CD4-positive, alpha-beta T cell (primary cell): ENCODE results near the gene BCORL1. TPM values are rescaled to one million over a fixed set of nuclear protein-coding genes. Genes with fewer than 3 reads are reported as not detected.

Experiments used
- ATAC-seq: fragments of 200-7000 bp; cut with Tn5 transposase; one replicate; pipeline ENCODE4 v1.10.0; 2022; ENCODE audit warnings: mild to moderate bottlenecking; ENCODE audit not compliant: poor library complexity
- CTCF ChIA-PET: fragments of 350-600 bp; sonication (Branson Sonifier 250); formaldehyde crosslinking; loops from one replicate; lab custom pipeline; 2021; ENCODE audit warnings: antibody characterized with exemption, inconsistent platforms; lab: Charles Lee
- POLR2A ChIA-PET: fragments of 350-600 bp; sonication (Branson Sonifier 250); formaldehyde crosslinking; loops from one replicate; lab custom pipeline; 2021; ENCODE audit warnings: antibody characterized with exemption, inconsistent platforms; lab: Charles Lee
- DNase-seq, 14 experiments: peaks; one replicate each; pipeline ENCODE4 v3.0.0-alpha.2; 2013 to 2020; ENCODE audit warnings: mixed read lengths in 2 of 14
- H3K27ac ChIP-seq, 2 donors: one replicate each; pipeline versions ENCODE4 v1.5.1 to v1.7.0; 2013; ENCODE audit warnings: low read length in 2 of 2, low read depth in 1 of 2, mild to moderate bottlenecking in 1 of 2
- H3K27me3 ChIP-seq, 2 experiments: 1 replicate in 1 of 2; 2 replicates in 1 of 2; pipeline versions ENCODE4 v1.6.1 to v1.7.0; 2013; ENCODE audit warnings: low read length in 2 of 2, control low read depth in 1 of 2, mild to moderate bottlenecking in 1 of 2, moderate library complexity in 1 of 2; ENCODE audit not compliant: insufficient read depth in 2 of 2, control insufficient read depth in 1 of 2
- H3K36me3 ChIP-seq: one replicate; pipeline ENCODE4 v1.6.1; 2013; ENCODE audit warnings: low read length, control low read depth; ENCODE audit not compliant: insufficient read depth
- H3K4me1 ChIP-seq: one replicate; pipeline ENCODE4 v1.6.1; 2013; ENCODE audit warnings: low read length, control low read depth; ENCODE audit not compliant: insufficient read depth
- H3K4me3 ChIP-seq: one replicate; pipeline ENCODE4 v1.5.1; 2013; ENCODE audit warnings: mild to moderate bottlenecking, low read length, moderate library complexity
- H3K9me3 ChIP-seq, 2 experiments: 1 replicate in 1 of 2; 2 replicates in 1 of 2; pipeline versions ENCODE4 v1.6.1 to v1.7.0; 2013; ENCODE audit warnings: low read length in 2 of 2, mild to moderate bottlenecking in 2 of 2, control low read depth in 1 of 2, moderate library complexity in 1 of 2; ENCODE audit not compliant: control insufficient read depth in 1 of 2, insufficient read depth in 1 of 2
- H3K27ac Mint-ChIP-seq: one replicate; pipeline ENCODE4 v1.8.0; 2020; ENCODE audit warnings: mixed read lengths
- H3K27me3 Mint-ChIP-seq: one replicate; pipeline ENCODE4 v1.8.0; 2021; ENCODE audit warnings: mixed read lengths
- H3K36me3 Mint-ChIP-seq: one replicate; pipeline ENCODE4 v1.8.0; 2021; ENCODE audit warnings: low read depth, mixed read lengths
- H3K4me1 Mint-ChIP-seq: one replicate; pipeline ENCODE4 v1.8.0; 2021; ENCODE audit warnings: low read depth, mixed read lengths
- H3K4me3 Mint-ChIP-seq: one replicate; pipeline ENCODE4 v1.8.0; 2020; ENCODE audit warnings: mild to moderate bottlenecking, mixed read lengths
- H3K9me3 Mint-ChIP-seq: one replicate; pipeline ENCODE4 v1.8.0; 2020; ENCODE audit warnings: mixed read lengths
- CTCF ChIP-seq: fragments of 200-600 bp; IDR thresholded peaks from one replicate; pipeline ENCODE4 v1.8.0; 2022; ENCODE audit warnings: antibody characterized with exemption, mild to moderate bottlenecking
- intact Hi-C, 2 experiments: fragments of 100-400 bp; cut with DNase I in 1 of 2; cut with micrococcal nuclease in 1 of 2; formaldehyde crosslinking; loops; one replicate each; pipeline versions ENCODE4 v1.15.1 to v1.9.0; 2023 to 2025; cut with DNase I, micrococcal nuclease
- total RNA-seq, 174 experiments: library from RNA in 2 of 174; stranded (reverse) in 2 of 174; gene quantifications; one replicate each; pipeline ENCODE4 v1.2.3 and lab custom pipeline; 2021 to 2026

The BCORL1 gene
- total RNA-seq, 2 experiments from 2014 or later, result 3.4 to 3.5 TPM

GRCh38 chrX:130048686-130049222 is 66.3 kb downstream of the BCORL1 start:
- no peak for TF ChIP-seq CTCF
- H3K36me3 Mint-ChIP-seq, result peaks cover 50% of the 10 kb centered on the region
- no peaks in the 10 kb centered on the region for H3K4me1 Mint-ChIP-seq
- H3K4me3 ChIP-seq, result no peak overlapping the region
- H3K27me3 Mint-ChIP-seq, result no peaks in the 10 kb centered on the region
- H3K36me3 ChIP-seq, result peaks cover 46% of the 10 kb centered on the region
- POLR2A ChIA-PET, result no interaction called here
- no peak overlapping the region for H3K4me3 Mint-ChIP-seq
- H3K9me3 ChIP-seq, result no peaks in the 10 kb centered on the region
- no peak overlapping the region for H3K27ac ChIP-seq
- intact Hi-C loops, result no loop called here
- H3K27me3 ChIP-seq, result no peaks in the 10 kb centered on the region
- H3K9me3 Mint-ChIP-seq, result no peaks in the 10 kb centered on the region
- H3K27ac Mint-ChIP-seq, result no peak overlapping the region
- H3K4me1 ChIP-seq, result no peaks in the 10 kb centered on the region
- ATAC-seq (no peak), DNase-seq (no peak)
- CTCF ChIA-PET, result no interaction called here

- intact Hi-C loops, result no loop called here
- H3K27ac ChIP-seq, result no peak overlapping the region
- H3K4me1 ChIP-seq, result no peaks in the 10 kb centered on the region
- no peaks in the 10 kb centered on the region for H3K9me3 Mint-ChIP-seq
- no peak for ATAC-seq
- H3K4me3 Mint-ChIP-seq, result no peak overlapping the region
- no peak for TF ChIP-seq CTCF
- H3K27me3 Mint-ChIP-seq, result no peaks in the 10 kb centered on the region
- DNase-seq, result no peak
- H3K4me3 ChIP-seq, result no peak overlapping the region
- peaks cover 59% of the 10 kb centered on the region for H3K36me3 Mint-ChIP-seq
- H3K9me3 ChIP-seq, result no peaks in the 10 kb centered on the region
- peaks cover 46% of the 10 kb centered on the region for H3K36me3 ChIP-seq
- no peaks in the 10 kb centered on the region for H3K4me1 Mint-ChIP-seq
- H3K27me3 ChIP-seq, result no peaks in the 10 kb centered on the region
- CTCF ChIA-PET, result no interaction called here
- H3K27ac Mint-ChIP-seq, result no peak overlapping the region
- POLR2A ChIA-PET, result no interaction called here
Observed at GRCh38 chrX:130049821-130050220, 67.4 kb downstream of the BCORL1 start.

GRCh38 chrX:130051176-130051845 is 68.9 kb downstream of the BCORL1 start:
- Mint-ChIP-seq H3K9me3 (no peaks in the 10 kb centered on the region), H3K27ac (no peak overlapping the region), H3K4me1 (no peaks in the 10 kb centered on the region), H3K4me3 (no peak overlapping the region), H3K36me3 (peaks cover 54% of the 10 kb centered on the region), H3K27me3 (no peaks in the 10 kb centered on the region)
- no peaks in the 10 kb centered on the region for H3K4me1 ChIP-seq
- no peak for TF ChIP-seq CTCF
- H3K36me3 ChIP-seq, result peaks cover 45% of the 10 kb centered on the region
- H3K9me3 ChIP-seq, result no peaks in the 10 kb centered on the region
- H3K27ac ChIP-seq, result no peak overlapping the region
- ChIA-PET CTCF (no interaction called here), POLR2A (no interaction called here)
- H3K4me3 ChIP-seq, result no peak overlapping the region
- ATAC-seq (no peak), DNase-seq (no peak)
- H3K27me3 ChIP-seq, result no peaks in the 10 kb centered on the region
- intact Hi-C loops, result no loop called here
